ENCODE results near the gene CEBPG. TPM values are rescaled to one million over a fixed set of nuclear protein-coding genes. Genes with fewer than 3 reads are reported as not detected.

CEBPG gene
- total and polyA plus RNA-seq, 9 of the 15 experiments (the other 6 are each of a cell fraction or from before 2014, with no cell fraction given) = 9.5 to 34.9 (median 30.9) TPM

- no peaks in the 10 kb centered on the region for H3K9me1 ChIP-seq (ENCODE audit: control insufficient read depth, insufficient read depth, low read length)
- no peak for TF ChIP-seq RBM14 (IDR thresholded peaks at IDR 0.05; ENCODE audit: borderline replicate concordance, insufficient read depth, low read depth, low read length)
- no peak for TF ChIP-seq ZNF408 (CRISPR knock-in tag; IDR thresholded peaks at IDR 0.05; ENCODE audit: low read depth)
- no peak for TF ChIP-seq REST (IDR thresholded peaks at IDR 0.05; ENCODE audit: borderline replicate concordance)
- no peak for TF ChIP-seq REST (CRISPR knock-in tag; IDR thresholded peaks at IDR 0.05; ENCODE audit: low read depth)
- no peak for TF ChIP-seq RB1 (IDR thresholded peaks at IDR 0.05; ENCODE audit: low read depth)
- TF ChIP-seq ZMIZ1 (IDR thresholded peaks at IDR 0.05; ENCODE audit: low read depth in 2 of 2, low read length in 2 of 2) = no peak
- no peak for TF ChIP-seq TEAD2 (tag; IDR thresholded peaks at IDR 0.05)
- no peak for TF ChIP-seq POLR2AphosphoS2 (IDR thresholded peaks at IDR 0.05; ENCODE audit: low read length)
- no peak for TF ChIP-seq SMARCE1 (IDR thresholded peaks at IDR 0.05)
- no peak overlapping the region for H3K27ac ChIP-seq (ENCODE audit: extremely low read depth, low read depth, low read length)
- H4K20me1 ChIP-seq (replicated peaks; ENCODE audit: control insufficient read depth, insufficient read depth, low read length) = peaks cover 3% of the 10 kb centered on the region; the same call in 1 of the 2 replicates
- ChIA-PET CTCF (ENCODE audit: low intra/inter-chr PET ratio) (no interaction called here), POLR2A (interaction anchor here (0.7 to 1.0 kb wide), 2 partner anchors 17 to 707 kb away, joined by 3 read pairs; no protein-coding TSS in a partner anchor)
- no peaks in the 10 kb centered on the region for H3K79me2 ChIP-seq (ENCODE audit: control insufficient read depth, insufficient read depth, low read length)
- in situ Hi-C loops (cut with MboI) (loop anchor here (5.0 kb wide), 1 partner anchor 348 kb away; no protein-coding TSS in a partner anchor), intact Hi-C loops (cut with micrococcal nuclease) (no loop called here)
- no peaks in the 10 kb centered on the region for H3K4me1 ChIP-seq (replicated peaks in 1 of 2; ENCODE audit: control insufficient read depth in 2 of 2, insufficient read depth in 2 of 2, low read length in 2 of 2)
- BruUV-seq (replicated peaks) = no TSS peak
- H3K4me3 ChIP-seq = no peak overlapping the region
- H3K9me3 ChIP-seq (replicated peaks; ENCODE audit: control insufficient read depth, insufficient read depth, low read depth, low read length) = no peaks in the 10 kb centered on the region
- H3K4me2 ChIP-seq (ENCODE audit: insufficient read depth, low read length) = no peak overlapping the region
- H3K9ac ChIP-seq (ENCODE audit: insufficient read depth in 1 of 2, low read depth in 2 of 2, low read length in 2 of 2) = no peak overlapping the region
- FAIRE-seq (no peak), ATAC-seq (no peak), DNase-seq (ENCODE audit: extremely low read depth in 1 of 4, low spot score in 3 of 4) (no peak)
- H3K27me3 ChIP-seq (ENCODE audit: control insufficient read depth in 2 of 2, insufficient read depth in 2 of 2, low read length in 2 of 2) = peaks cover 0 to 38% of the 10 kb centered on the region in 2 experiments; a peak in 3 of 5 replicates
- 14% methylated on average over 8 of the region's 8 CpGs for WGBS (ENCODE audit: insufficient coverage, low coverage, missing lambda C conversion rate)
- H3K36me3 ChIP-seq (ENCODE audit: control insufficient read depth, insufficient read depth, low read length) = no peaks in the 10 kb centered on the region
- no peak overlapping the region for H2AFZ ChIP-seq (ENCODE audit: low read depth, low read length)
These were observed 50.7 kb downstream of the CEBPG start for GRCh38 chr19:33424181-33424580.

Data from K562 (cell line).